ENCODE results near the gene DNAJB1.
"Not testable (repeated sequence)": the region's sequence is repeated elsewhere in the genome, so short reads cannot be mapped to it uniquely, and the experiment has no call there.

The DNAJB1 gene

DNA sequence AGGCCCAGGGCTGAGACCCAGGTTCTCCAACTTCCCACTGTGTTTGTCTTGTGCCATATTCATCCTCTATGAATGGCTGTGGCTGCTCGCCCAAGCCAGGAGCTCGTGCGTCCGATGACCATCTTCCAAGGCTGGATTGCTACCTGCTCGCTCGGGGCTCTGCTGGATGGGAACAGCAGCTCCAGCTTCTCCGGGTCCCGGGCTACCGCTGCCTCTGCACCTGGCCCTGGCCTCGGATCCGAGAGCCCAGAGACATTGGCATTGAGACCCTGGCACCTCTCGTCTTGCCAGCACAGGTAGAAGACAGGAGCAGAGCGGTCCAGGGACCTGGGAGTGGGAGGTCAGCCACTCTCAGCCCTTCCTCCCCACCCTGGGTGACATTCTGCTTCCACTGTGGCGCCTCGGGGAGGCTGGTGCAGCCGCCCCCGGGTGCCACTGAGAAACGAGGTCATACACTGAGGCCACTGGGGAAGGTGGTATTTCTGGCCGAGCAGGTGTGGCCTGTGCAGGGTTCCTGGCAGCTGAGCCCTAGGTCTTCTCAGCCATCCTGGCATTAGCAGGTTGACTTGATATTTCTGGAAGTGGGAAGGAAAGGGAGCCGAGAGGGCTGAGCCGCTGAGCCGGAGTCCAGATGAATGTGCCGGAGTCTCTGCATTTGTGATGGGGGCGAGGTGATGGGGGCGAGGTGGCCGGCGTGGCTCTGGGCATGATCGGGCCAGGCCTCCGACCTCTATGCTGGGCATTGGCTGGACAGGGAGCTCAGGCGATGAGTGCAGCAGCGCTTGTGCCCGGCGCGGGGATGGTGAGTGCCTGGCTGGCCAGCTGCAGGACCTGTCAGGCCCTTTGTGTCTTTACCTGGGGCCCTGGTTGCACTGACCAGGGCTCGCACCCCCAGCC is 35.1 kb upstream of the DNAJB1 start:
- no peak for DNase-seq

DNA sequence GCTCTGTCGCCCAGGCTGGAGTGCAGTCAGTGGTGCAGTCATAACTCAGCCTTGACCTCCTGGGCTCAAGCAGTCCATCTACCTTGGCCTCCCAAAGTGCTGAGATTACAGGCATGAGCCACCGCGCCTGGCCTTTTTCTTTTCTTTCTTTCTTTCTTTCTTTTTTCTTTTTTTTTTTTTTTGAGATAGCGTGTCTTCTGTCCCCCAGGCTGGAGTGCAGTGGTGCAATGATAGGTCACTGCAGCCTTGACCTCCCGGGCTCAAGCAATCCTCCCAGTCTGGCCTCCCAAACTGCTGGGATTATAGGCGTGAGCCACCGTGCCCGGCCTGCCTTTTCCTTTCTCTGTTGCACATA is 33.8 kb upstream of the DNAJB1 start:
- not testable (repeated sequence) for DNase-seq

DNA sequence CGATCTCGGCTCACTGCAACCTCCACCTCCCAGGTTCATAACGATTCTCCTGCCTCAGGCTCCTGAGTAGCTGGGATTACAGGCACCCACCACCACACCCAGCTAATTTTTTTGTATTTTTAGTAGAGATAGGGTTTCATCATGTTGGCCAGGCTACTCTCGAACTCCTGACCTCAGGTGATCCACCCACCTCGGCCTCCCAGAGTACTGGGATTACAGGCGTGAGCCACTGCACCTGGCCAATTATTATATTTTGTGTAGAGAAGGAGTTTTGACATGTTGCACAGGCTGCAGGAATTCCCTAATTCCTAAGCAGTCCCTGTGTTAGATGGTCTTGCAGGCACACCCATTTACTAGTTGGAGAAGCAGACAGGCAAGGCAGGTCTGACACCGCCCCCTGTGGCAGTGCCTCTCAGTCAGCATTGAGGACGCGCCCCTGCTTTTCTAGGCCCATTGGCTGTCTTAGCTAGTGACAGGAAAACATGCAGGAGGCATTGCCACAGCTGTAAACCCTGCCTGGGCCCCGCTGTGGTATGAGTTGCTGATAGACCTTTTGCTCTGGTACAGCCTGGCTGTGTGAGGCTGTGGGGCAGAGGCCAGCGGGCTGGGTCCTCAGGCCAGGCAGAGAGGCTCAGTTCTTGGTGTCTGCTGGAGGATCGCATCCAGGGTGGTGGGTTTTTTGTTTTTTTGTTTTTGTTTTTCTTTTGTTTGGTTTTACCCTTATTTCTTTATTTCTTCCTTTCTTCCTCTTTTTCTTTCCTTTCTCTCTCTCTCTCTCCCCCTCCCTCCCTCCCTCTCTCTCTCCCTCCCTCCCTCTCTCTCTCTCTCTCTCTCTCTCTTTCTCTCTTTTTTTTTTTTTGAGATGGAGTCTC is 33.2 kb upstream of the DNAJB1 start:
- DNase-seq, result not testable (repeated sequence)

DNA sequence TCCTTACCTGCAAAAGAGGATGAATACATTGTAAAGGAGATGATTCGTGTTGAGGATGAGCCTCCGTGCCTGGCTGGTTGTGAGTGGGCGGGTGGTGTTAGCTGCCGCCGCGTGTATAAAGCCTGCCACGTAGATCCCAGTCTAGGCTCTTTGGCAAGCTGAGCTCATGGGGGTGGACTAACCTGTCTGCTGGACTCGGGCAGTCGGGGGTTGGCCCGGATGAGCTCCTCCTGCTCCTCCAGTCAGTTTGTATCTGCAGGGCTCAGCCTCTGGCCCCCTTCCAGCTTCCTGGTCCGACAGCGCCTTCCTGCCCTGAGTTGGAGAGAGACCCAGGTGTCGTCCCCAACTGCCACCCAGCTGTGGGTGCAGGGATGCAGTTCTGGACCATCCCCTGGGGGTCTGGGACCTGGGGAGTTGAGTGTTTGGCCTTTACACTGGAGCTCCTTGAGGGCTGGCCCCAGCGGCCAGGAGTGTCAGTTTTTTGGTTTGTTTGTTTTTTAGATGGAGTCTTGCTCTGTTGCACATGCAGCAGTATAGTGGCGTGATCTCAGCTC is 32.1 kb upstream of the DNAJB1 start:
- DNase-seq, result no peak

DNA sequence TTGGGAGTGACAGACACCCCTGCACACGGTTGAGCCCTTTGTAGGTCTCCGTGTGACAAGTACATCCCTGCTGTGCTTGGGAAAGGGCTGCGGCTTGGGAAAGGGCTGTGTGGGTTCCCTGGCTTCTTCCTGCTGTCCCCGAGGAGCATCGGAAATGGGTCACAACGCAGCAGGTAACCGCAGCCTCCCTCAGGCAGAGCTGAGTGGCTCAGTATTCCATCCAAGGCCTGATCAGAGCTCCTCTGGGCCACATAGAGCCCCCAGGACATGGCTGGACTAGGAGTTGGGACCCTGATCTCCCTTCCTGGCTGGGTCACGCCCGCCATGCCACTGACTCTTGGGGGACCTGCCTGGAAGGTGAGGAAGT is 27.5 kb upstream of the DNAJB1 start:
- DNase-seq, result no peak

DNA sequence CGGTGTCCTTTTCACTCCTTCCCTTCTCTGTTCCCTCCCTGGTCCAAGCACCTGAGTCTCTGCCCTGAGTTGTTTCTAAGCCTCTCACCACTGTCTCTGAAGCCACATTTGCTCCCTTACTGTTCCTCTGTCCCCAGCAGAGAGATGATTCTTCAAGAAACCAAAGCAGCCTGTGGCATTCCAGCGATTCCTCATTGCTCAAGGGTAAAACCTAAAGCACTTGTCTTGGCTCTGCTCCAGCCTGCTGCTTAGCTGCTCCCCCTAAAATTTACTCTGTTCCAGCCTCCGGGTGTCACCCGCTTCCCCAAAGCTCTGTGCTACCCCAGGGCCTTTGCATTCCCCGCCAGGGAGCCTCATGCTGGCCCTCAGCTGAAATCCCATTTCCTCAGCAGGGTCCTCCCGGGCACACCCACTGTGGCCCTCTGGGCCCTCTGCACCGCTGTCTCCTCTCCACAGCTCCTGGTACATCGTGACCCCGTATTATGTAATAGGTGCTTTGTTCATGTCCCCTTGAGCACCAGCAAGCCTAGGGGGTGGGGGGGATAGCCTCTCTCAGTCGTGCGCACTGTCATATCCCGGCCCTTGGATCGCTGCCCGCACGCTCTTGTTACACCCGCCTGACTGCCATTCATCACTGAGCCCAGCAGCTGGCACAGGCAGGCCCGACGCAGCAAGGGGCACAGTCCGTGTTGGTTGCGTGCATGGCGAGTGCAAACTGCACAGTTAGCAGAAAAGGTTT is 26.9 kb upstream of the DNAJB1 start:
- no peak for DNase-seq

DNA sequence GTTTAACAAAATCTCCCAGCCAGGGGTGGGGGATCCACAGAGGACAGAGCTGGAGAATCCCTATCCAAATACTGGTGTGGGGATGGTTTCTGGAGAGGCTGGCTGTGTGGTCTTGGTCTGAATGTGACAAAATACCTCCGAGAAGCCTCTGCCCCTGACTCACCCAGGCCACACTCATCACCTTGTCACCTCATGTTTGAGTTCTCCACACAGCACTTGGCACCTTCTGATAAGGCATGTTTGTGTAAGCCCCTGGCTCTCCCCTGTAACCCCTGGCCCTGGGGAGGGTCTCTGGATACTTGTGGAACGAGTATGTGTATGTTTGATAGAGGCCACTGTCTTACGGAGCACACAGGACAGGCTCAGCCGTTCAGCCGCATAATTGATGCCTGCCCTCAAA is 25.9 kb upstream of the DNAJB1 start:
- DNase-seq, result no peak

DNA sequence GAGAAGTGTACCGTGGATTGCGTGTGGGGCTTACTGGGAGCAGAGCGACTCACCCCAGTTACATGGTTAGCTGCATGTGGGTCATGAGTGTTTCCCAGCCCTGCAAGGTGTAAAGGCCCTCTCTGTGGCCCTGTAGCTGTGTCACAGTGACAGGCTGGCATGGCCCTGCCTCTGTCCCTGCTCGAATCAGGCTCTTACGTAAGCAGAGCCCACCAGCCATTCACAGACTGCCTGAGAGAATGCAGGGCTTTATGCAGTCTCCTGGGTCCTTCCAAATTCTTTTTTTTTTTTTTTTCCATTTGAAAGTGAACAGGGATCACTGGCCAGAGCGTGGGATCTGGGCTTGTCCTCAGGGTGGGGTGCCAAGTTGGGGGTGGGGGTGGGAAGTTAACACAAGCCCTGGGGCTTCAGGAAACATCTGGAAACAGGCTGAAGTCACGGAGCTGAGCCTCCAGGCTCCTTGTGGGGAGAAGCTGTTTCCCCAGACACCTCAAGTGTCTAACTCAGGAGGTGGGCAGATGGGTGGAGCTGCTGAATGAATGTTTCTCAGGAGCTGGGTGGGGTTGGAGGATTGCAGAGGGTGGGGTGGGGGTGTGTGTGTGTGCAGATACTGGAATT is 24.6 kb upstream of the DNAJB1 start:
- DNase-seq, result no peak

DNA sequence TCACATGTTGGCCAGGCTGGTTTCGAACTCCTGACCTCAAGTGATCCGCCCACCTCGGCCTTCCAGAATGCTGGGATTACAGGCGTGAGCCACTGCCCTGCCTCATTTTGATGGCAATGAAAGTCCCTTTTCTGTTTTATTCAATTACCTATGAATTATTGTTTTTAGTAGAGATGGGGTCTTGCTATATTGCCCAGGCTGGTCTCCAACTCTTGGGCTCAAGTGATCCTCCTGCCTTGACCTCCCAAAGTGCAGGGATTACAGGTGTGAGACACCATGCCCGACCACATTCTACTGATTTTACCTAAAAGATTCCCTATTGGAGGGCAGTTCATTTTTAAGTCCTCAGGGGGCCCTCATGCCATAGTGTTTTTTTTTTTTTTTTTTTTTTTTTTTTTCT is 23.8 kb upstream of the DNAJB1 start:
- not testable (repeated sequence) for DNase-seq

DNA sequence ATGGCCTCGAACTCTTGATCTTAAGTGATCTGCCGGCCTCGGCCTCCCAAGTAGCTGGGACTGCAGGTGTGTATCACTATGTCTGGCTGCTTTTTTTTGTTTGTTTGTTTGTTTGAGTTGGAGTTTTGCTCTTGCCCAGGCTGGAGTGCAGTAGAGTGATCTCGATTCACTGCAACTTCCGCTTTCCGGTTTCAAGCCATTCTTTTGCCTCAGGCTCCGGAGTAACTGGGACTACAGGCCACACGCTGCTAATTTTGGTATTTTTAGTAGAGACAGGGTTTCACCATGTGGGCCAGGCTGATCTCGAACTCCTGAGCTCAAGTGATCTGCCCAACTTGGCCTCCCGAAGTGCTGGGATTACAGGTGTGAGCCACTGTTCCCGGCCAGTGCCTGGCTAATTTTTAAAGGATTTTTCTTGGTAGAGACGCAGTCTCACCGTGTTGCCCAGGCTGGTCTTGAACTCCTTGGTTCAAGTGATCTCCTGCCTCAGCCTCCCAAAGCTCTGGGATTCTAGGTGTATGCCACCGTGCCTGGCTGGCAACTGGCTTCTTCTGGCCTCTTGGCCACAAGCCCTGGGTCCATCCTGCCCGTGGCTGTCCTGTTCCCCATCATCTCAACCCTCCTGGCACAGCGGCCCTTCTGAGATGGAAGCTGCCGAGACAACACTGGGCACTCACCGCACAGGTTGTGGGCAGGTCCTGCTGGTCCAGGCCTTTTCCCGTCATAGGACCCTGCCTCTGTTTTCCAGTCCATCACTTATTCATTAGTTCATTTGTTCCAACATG is 22.7 kb upstream of the DNAJB1 start:
- no peak for DNase-seq

DNA sequence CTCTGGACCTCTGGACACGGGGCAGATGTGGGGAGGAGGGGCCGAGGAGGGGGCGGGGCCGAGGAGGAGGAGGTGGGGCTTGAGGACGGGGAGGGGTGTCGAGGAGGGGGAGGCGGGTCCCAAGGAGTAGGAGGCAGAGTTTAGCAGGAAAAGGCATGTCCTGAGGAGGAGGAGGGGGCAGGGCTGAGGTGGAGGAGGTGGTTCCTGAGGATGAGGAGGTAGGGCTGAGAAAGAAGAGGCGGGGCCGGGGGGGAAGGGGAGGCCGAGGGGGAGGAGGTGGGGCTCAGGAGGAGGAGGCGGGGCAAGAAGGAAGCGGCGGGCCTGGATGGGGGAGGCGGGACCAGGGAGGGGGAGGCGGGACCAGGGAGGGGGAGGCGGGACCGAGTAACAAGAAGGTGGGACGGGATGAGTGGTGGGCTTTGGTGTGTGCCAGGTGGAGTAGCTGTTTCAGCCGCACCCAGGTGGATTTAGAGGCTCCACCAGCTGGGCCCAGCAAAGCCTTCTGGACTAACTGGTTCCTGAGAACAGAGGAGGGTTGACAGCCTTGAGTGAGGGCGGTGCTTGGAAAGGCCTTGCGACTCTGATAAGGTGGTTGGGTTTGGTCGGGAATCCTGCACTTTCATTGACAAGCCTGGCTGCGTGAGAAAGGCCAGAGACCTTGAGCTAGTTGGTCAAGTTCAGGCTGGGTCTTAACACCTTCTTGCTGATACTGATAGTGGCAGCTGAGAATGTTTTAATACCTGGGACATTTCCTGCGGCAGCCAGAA is 18.9 kb upstream of the DNAJB1 start:
- no peak for DNase-seq

DNA sequence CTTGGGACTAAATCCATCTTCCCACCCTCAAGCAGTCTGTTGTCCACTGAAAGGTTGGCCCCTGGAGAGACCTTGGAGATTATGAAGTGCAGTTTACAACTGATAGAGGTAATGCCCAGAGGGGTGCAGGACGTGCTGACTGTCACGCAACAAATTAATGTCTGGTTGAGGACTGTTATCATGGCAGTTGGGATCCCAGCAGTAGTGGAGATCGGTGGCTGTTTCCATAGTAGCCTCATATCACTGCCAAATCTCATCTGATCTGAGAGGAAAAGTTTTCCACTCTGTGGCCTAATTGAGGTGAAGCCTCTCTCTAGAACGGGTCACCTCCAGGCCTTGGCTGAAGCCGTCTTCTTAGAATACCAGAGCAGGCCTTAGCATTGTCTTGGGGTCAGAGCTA is 15.3 kb upstream of the DNAJB1 start:
- DNase-seq, result no peak

DNA sequence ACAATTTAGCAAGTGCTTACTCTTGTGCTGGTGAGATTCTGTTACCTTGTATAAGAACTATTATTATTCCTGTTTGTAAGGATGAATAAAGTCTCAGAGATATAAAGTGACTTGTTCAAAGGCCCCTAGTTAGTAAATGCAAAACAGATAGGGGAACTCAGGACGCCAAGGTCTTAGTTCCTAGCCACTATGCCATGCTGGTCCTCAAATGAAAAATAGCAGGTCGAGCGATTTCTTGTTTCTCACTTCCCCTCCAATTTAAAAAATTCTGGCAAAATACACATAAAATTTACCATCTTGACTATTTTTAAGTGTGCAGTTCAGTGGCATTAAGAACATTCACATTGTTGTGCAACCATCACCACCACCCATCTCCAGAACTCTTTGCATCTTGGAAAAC is 12.3 kb upstream of the DNAJB1 start:
- DNase-seq, result no peak

DNA sequence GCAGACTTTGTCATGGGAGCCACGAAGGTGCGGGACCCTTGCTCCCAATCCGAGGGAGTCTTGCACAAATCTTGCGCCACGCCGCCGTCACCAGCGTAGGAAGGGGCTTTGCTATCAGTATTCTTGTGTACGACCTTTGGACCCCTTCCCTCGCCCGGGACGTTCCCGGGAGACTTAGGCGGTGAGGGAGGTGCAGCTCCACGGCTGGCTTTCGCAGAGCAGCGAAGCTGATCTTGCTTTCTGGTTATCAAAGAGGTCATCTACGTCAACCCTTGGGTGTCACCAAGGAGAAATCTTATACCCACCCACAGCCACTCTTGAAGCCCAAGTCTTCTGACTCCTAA is 11.8 kb upstream of the DNAJB1 start:
- no peak for DNase-seq

DNA sequence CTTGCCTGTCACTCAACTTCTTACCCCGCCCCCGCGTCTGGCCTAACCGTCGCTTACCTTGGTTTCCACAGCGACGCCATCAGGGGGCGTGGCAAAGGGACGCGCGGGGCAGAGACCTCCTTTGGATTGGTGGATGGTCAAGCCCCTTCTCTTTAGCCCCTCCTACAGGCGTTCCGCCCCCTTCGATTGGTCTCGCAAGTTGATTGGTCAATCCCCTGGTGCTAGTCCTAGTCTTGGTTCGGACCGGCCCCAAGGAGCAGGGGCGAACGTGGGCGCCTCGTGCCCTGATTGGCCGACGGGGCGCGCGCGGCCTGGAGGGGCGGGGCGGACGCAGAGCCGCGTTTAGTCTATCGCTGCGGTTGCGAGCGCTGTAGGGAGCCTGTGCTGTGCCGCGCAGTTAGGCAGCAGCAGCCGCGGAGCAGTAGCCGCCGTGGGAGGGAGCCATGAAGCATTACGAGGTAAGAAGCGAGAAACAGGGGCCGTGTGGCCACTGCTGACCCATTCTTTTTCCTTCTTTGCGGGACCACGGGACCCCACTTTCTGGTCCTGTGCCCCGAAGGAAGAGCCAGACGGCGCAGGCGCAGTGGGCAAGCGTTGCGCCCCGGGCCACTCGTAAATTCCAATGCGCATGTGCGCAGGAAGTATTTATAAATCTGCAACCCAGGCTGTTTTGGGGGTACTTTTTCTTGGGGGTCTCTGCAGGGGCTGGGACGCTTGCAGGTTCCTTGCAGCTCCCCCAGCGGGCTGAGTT is 11.2 kb upstream of the DNAJB1 start, which contains the start of gene TECR:
Gene TECR (plus strand): TSS at position 341 of the 751 bp plus-strand sequence. CDS start 103 bp downstream, at position 444.
- peak; percentile 98 for DNase-seq

DNA sequence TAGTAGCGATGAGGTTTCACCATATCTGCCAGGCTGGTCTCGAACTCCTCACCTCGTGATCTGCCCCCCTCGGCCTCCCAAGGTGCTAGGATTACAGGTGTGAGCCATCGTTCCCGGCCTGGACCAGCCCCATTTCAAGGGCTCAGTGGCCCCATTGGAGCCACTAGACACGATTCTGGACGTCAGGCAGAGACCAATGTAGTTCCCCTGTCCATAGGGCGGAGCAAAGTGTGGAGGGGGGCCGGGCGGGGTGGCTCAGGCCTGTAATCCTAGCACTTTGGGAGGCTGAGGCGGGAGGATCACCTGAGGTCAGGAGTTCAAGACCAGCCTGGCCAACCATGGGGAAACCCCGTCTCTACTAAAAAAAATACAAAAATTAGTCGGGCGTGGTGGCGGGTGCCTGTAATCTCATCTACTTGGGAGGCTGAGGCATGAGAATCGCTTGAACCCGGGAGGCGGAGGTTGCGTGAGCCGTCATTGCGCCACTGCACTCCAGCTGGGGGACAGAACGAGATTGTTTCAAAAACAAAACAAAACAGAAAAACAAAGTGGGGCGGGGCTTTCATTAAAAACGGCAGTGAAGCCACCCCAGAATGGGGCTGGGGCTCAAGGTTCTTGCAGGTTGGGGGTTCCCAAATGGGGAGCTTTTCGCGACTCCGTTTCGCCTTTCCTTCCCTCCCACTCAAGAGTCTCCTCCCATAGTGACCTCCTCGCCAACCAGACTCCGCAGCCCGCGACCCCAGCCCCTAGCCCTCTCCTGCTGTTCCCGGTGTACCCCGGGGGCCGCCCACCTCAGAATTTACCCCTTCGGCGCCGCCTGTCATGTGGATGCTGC is 10.4 kb upstream of the DNAJB1 start:
- no peak for DNase-seq

DNA sequence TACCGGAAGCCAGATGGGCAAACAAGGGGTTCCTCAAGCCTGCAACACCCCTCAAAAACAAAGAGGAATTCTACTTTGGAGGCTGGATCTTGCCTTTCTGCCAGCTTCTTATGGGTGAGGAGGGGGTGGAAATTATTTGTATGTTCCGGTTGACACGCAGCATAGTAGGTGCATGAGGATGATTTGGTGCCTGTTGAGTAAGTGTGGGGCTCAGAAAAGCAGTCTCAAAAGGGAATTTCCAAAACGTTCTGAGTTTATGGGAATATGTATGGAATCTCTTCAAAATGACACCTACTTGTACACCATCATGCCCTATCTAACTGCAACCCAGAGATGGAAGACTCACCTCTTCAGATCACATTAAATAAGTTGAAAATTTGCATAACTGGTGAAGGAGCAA is 8.2 kb upstream of the DNAJB1 start:
- DNase-seq, result no peak

DNA sequence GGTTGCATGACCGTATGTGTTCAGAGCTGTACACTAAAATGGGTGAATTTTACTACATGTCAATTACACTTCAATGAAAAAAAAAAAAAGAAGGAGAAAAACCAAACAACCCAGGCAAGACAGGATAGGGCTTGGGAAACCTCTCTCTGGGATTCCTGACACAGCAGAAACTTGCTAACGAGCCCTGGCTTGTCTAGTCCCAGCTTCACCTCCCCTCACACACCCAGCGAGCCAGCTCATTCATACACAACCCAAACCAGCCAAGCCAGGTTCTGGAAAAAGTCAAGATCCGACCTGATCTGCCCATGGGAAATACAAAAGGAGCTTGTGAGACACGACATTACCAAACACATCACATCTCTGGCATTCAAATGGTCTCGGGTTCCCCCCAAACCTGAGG is 7.5 kb upstream of the DNAJB1 start:
- no peak for DNase-seq

DNA sequence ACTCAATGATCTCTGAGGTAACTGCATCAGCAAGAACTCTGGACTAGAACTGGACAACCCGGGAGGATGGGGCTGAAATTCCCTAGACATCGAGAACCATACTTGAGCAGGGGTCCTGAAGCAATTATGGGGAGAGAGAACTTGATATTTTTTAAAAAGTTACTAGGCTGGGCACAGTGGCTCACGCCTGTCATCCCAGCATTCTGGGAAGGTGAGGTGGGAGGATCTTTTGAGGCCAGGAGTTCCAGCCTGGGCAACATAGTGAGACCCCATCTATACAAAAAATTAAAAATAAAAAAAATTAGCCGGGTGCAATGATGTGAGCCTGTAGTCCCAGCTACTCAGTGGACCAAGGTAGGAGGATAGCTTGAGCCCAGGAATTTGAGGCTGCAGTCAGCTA is 2.3 kb upstream of the DNAJB1 start:
- no peak for DNase-seq
